Activated CD8-positive, alpha-beta T cell treated with anti-CD3 and anti-CD28 coated beads, Interleukin-2, amount 10 ng/mL, durations not matched to agents 7 days and 5 days (primary cell): ENCODE results near the gene PAPSS2. TPM values are rescaled to one million over a fixed set of nuclear protein-coding genes. Genes with fewer than 3 reads are reported as not detected.

Experiments used
- ATAC-seq: fragments of 150-1000 bp; cut with Tn5 transposase; one replicate; pipeline ENCODE4 v1.10.0; 2021; ENCODE audit warnings: moderate library complexity
- CTCF ChIA-PET: fragments of 350-600 bp; sonication (Branson Sonifier 250); formaldehyde crosslinking; loops from one replicate; lab custom pipeline; 2021; ENCODE audit warnings: antibody characterized with exemption; lab: Charles Lee
- POLR2A ChIA-PET: fragments of 350-600 bp; sonication (Branson Sonifier 250); formaldehyde crosslinking; loops from one replicate; lab custom pipeline; 2021; ENCODE audit warnings: antibody characterized with exemption; lab: Charles Lee
- DNase-seq: peaks from one replicate; pipeline ENCODE4 v3.0.0-alpha.2; 2020
- H3K27ac Mint-ChIP-seq: one replicate; pipeline ENCODE4 v1.8.0; 2021; ENCODE audit warnings: mild to moderate bottlenecking, mixed read lengths
- H3K27me3 Mint-ChIP-seq: one replicate; pipeline ENCODE4 v1.8.0; 2021; ENCODE audit warnings: low read depth, mixed read lengths
- H3K36me3 Mint-ChIP-seq: one replicate; pipeline ENCODE4 v1.8.0; 2021; ENCODE audit warnings: low read depth, mixed read lengths
- H3K4me1 Mint-ChIP-seq: one replicate; pipeline ENCODE4 v1.8.0; 2021; ENCODE audit warnings: low read depth, mixed read lengths
- H3K4me3 Mint-ChIP-seq: one replicate; pipeline ENCODE4 v1.8.0; 2021; ENCODE audit warnings: mild to moderate bottlenecking, mixed read lengths
- H3K9me3 Mint-ChIP-seq: one replicate; pipeline ENCODE4 v1.8.0; 2022; ENCODE audit warnings: mixed read lengths; ENCODE audit not compliant: insufficient read depth
- total RNA-seq, 2 experiments: library from RNA; stranded (reverse); gene quantifications; one replicate each; pipeline ENCODE4 v1.2.3, GENCODE V29; 2021

Gene PAPSS2
- total RNA-seq, 2 experiments from 2014 or later: 0.08 TPM; not detected in 1

- H3K4me3 Mint-ChIP-seq: no peak overlapping the region
- no peak for DNase-seq
- H3K9me3 Mint-ChIP-seq: no peaks in the 10 kb centered on the region
- POLR2A ChIA-PET: no interaction called here
- H3K27ac Mint-ChIP-seq: no peak overlapping the region
- H3K27me3 Mint-ChIP-seq: peaks cover 13% of the 10 kb centered on the region
- H3K36me3 Mint-ChIP-seq: no peaks in the 10 kb centered on the region
- CTCF ChIA-PET: interaction anchor here (1.8 kb wide), 1 partner anchor 10 kb away, joined by 3 read pairs; no protein-coding TSS in a partner anchor
- no peaks in the 10 kb centered on the region for H3K4me1 Mint-ChIP-seq
- no peak for ATAC-seq
Observed at GRCh38 chr10:87696922-87697745, 37.5 kb downstream of the PAPSS2 start.

- Mint-ChIP-seq H3K27me3 (peaks cover 10% of the 10 kb centered on the region), H3K36me3 (no peaks in the 10 kb centered on the region), H3K9me3 (no peaks in the 10 kb centered on the region), H3K27ac (no peak overlapping the region), H3K4me3 (no peak overlapping the region), H3K4me1 (no peaks in the 10 kb centered on the region)
- DNase-seq: no peak
- ChIA-PET POLR2A (no interaction called here), CTCF (no interaction called here)
- no peak for ATAC-seq
Observed at GRCh38 chr10:87700031-87700796, 40.5 kb downstream of the PAPSS2 start.

DNA sequence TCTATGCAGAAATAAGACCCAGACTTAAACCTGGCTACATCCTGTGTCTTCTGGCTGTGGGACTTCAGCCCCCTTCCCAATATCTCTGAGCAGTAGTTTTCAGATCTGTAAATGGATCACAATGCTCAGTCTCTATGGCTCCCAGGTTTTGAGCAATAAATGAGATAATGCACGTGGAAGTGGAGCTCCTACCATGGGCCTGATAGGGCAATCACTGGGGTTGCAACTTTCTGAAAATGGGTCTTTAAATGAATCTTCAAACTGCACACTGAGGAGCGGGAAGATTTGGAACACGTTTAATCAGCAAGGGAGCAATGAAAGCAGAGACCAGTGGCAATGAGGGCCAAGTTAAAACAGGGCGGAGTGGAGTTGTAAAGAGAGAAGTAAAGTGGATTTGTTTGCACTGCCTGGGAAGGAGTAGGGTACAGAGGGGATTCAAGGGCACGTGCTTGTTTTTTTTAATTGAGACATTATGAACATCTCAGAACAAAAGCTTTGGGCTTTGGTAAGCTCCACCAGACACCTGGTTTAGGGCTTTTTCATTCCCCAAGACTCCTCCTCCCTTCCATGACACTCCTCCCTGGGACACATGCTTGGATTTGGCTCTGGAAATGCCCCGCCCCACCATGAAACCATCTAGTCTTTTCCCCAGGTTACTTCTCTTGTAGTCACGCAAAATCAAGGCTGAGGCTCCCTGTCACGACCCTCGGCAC lies 42.7 kb downstream of the PAPSS2 start:
- DNase-seq: no peak
- Mint-ChIP-seq H3K4me1 (no peaks in the 10 kb centered on the region), H3K9me3 (no peaks in the 10 kb centered on the region), H3K4me3 (no peak overlapping the region), H3K27ac (no peak overlapping the region), H3K27me3 (peaks cover 5% of the 10 kb centered on the region), H3K36me3 (no peaks in the 10 kb centered on the region)
- CTCF ChIA-PET: no interaction called here
- no peak for ATAC-seq
- POLR2A ChIA-PET: no interaction called here

DNA sequence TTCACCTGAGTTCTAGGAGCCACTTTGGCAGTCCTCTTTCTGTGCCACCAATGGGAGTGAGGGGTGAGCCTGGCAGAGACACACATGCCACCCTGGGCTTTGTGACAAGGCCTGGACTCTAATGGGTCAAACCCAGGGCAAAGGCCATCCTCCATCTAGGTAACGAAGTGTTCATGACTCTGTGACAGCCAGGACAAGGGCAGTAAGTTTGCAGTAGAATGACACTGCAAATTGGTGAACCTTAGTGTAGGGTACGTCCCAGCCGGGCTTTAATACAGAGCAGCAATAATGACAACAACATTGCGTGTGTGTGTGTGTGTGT lies 43.3 kb downstream of the PAPSS2 start:
- DNase-seq: no peak
- H3K27ac Mint-ChIP-seq: no peak overlapping the region
- H3K36me3 Mint-ChIP-seq: no peaks in the 10 kb centered on the region
- no peak for ATAC-seq
- no peaks in the 10 kb centered on the region for H3K9me3 Mint-ChIP-seq
- H3K4me3 Mint-ChIP-seq: no peak overlapping the region
- H3K4me1 Mint-ChIP-seq: no peaks in the 10 kb centered on the region
- peaks cover 5% of the 10 kb centered on the region for H3K27me3 Mint-ChIP-seq
- ChIA-PET POLR2A (no interaction called here), CTCF (no interaction called here)

DNA sequence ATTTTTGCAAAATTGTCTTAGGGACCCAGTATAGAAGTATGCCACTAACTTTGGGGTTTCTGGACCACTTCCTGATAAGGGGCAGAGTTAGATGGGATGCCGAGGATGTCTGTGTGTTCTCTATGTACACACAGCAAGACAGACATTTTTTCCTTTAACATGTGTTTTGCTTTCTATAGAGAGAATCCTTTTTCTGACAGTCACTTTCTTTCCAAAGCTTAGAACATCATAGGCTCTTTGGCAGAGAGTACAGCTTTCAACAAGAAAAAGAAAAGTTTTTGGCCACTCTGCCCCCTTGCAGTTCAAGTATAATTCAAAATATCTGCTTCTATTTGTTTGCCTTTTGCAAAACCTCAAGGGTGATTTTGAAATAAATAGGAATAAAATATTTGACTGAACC lies 44.1 kb downstream of the PAPSS2 start:
- no peak overlapping the region for H3K4me3 Mint-ChIP-seq
- ChIA-PET CTCF (no interaction called here), POLR2A (no interaction called here)
- H3K9me3 Mint-ChIP-seq: no peaks in the 10 kb centered on the region
- no peaks in the 10 kb centered on the region for H3K4me1 Mint-ChIP-seq
- ATAC-seq: no peak
- H3K27me3 Mint-ChIP-seq: no peaks in the 10 kb centered on the region
- DNase-seq: no peak
- no peaks in the 10 kb centered on the region for H3K36me3 Mint-ChIP-seq
- H3K27ac Mint-ChIP-seq: no peak overlapping the region

- H3K27me3 Mint-ChIP-seq: peaks cover 3% of the 10 kb centered on the region
- CTCF ChIA-PET: no interaction called here
- H3K9me3 Mint-ChIP-seq: no peaks in the 10 kb centered on the region
- no peak overlapping the region for H3K4me3 Mint-ChIP-seq
- ATAC-seq (no peak), DNase-seq (no peak)
- no peaks in the 10 kb centered on the region for H3K4me1 Mint-ChIP-seq
- POLR2A ChIA-PET: no interaction called here
- H3K36me3 Mint-ChIP-seq: no peaks in the 10 kb centered on the region
- H3K27ac Mint-ChIP-seq: no peak overlapping the region
Observed at GRCh38 chr10:87705339-87705738, 45.7 kb downstream of the PAPSS2 start.

DNA sequence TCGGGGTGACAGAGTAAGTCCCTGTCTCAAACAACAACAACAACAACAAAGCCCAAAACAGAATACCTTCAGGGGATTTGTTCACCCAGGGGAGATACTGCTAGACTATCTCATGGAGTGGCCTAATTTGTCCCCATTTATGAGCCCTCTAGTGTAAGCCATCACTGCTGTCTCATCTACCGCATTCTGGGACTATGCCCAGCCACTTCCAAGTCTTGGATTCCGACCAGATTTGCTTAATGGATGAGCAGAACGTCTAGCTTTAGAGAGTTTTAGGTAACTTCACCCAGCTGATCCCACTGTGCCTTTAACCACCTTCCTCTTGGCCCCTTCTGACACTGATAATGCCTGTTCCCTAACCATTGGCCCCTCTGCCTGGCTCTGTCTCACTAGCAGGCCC lies 47.1 kb downstream of the PAPSS2 start:
- H3K4me1 Mint-ChIP-seq: no peaks in the 10 kb centered on the region
- H3K27me3 Mint-ChIP-seq: peaks cover 3% of the 10 kb centered on the region
- H3K4me3 Mint-ChIP-seq: no peak overlapping the region
- ATAC-seq (no peak), DNase-seq (no peak)
- H3K9me3 Mint-ChIP-seq: no peaks in the 10 kb centered on the region
- H3K36me3 Mint-ChIP-seq: no peaks in the 10 kb centered on the region
- ChIA-PET POLR2A (no interaction called here), CTCF (interaction anchor here (1.4 kb wide), 1 partner anchor 9 kb away, joined by 3 read pairs; no protein-coding TSS in a partner anchor)
- H3K27ac Mint-ChIP-seq: no peak overlapping the region

GRCh38 chr10:87707254-87707653 lies 47.6 kb downstream of the PAPSS2 start:
- no peak for ATAC-seq
- no peak overlapping the region for H3K27ac Mint-ChIP-seq
- H3K4me1 Mint-ChIP-seq: no peaks in the 10 kb centered on the region
- DNase-seq: no peak
- no peak overlapping the region for H3K4me3 Mint-ChIP-seq
- peaks cover 3% of the 10 kb centered on the region for H3K27me3 Mint-ChIP-seq
- H3K9me3 Mint-ChIP-seq: no peaks in the 10 kb centered on the region
- ChIA-PET POLR2A (no interaction called here), CTCF (interaction anchor here (1.2 to 1.4 kb wide), 2 partner anchors 9 to 15 kb away, joined by 3 read pairs; no protein-coding TSS in a partner anchor)
- no peaks in the 10 kb centered on the region for H3K36me3 Mint-ChIP-seq

- Mint-ChIP-seq H3K4me3 (no peak overlapping the region), H3K9me3 (no peaks in the 10 kb centered on the region), H3K4me1 (peaks cover 11% of the 10 kb centered on the region), H3K36me3 (no peaks in the 10 kb centered on the region), H3K27ac (no peak overlapping the region), H3K27me3 (peaks cover 13% of the 10 kb centered on the region)
- no peak for ATAC-seq
- no peak for DNase-seq
- ChIA-PET CTCF (no interaction called here), POLR2A (no interaction called here)
Observed at GRCh38 chr10:87712913-87713616, 53.4 kb downstream of the PAPSS2 start.

DNA sequence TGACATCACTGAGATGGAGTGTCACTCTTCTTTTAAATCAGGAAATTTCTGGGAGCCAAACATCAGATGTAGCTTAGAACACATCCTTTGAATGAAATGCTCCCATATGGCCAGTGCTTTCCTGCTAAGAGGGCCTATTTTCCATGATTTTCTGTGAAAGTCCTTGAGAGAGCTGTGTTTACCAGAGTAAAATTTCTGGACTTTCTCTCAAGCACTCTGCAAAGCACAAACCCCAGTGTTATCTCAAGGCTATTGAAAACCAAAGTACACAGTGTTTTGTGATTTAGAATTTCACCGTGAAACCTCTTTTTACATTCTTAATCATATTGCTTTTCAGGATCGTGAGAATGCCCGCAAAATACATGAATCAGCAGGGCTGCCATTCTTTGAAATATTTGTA lies 54.0 kb downstream of the PAPSS2 start:
- Mint-ChIP-seq H3K27me3 (peaks cover 13% of the 10 kb centered on the region), H3K4me1 (peaks cover 11% of the 10 kb centered on the region), H3K9me3 (no peaks in the 10 kb centered on the region), H3K4me3 (no peak overlapping the region), H3K27ac (no peak overlapping the region), H3K36me3 (no peaks in the 10 kb centered on the region)
- POLR2A ChIA-PET: no interaction called here
- ATAC-seq: no peak
- CTCF ChIA-PET: no interaction called here
- no peak for DNase-seq

DNA sequence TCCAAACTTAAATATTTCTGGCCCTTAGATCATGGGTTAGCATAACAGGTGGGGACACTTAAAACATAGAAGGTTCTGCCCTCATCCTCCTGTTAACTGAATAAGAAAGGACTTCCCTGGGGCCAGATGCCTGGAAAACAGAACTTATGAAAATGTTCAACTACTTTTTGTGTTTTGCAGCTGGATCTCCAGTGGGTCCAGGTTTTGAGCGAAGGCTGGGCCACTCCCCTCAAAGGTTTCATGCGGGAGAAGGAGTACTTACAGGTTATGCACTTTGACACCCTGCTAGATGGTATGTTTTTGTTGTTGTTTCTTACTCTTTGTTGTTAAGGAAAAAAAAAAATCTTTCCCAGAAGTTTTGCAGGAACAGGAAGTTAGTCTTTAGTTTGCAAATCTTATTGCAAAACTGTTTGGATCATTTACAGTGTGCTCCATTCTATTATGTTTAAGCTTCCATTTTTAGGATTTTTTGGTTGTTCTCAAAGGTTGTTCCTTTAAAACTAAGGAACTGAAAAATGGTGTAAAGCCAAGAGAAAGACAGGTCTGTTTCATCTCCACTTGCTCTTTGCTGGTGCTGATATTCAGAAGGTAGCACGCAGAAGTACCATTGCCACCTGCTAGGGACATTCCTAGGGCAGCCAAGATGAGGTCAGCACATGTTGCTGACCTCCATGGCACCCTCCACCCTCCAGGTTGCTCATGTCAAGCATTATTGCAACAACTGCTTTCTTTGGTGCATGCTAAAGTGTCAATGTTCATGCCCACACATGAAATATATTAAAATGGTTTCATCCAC lies 56.1 kb downstream of the PAPSS2 start:
- no peak for ATAC-seq
- peaks cover 11% of the 10 kb centered on the region for H3K4me1 Mint-ChIP-seq
- POLR2A ChIA-PET: no interaction called here
- peaks cover 10% of the 10 kb centered on the region for H3K27me3 Mint-ChIP-seq
- no peaks in the 10 kb centered on the region for H3K9me3 Mint-ChIP-seq
- CTCF ChIA-PET: no interaction called here
- DNase-seq: no peak
- no peak overlapping the region for H3K4me3 Mint-ChIP-seq
- H3K27ac Mint-ChIP-seq: no peak overlapping the region
- H3K36me3 Mint-ChIP-seq: no peaks in the 10 kb centered on the region
